HuH-7 (cell line): Measurements from ENCODE around the gene CIBAR2.

ENCODE experiments used
- DNase-seq: peaks from one replicate; pipeline ENCODE4 v3.0.0; 2011; ENCODE audit warnings: low spot score

Gene CIBAR2

DNA sequence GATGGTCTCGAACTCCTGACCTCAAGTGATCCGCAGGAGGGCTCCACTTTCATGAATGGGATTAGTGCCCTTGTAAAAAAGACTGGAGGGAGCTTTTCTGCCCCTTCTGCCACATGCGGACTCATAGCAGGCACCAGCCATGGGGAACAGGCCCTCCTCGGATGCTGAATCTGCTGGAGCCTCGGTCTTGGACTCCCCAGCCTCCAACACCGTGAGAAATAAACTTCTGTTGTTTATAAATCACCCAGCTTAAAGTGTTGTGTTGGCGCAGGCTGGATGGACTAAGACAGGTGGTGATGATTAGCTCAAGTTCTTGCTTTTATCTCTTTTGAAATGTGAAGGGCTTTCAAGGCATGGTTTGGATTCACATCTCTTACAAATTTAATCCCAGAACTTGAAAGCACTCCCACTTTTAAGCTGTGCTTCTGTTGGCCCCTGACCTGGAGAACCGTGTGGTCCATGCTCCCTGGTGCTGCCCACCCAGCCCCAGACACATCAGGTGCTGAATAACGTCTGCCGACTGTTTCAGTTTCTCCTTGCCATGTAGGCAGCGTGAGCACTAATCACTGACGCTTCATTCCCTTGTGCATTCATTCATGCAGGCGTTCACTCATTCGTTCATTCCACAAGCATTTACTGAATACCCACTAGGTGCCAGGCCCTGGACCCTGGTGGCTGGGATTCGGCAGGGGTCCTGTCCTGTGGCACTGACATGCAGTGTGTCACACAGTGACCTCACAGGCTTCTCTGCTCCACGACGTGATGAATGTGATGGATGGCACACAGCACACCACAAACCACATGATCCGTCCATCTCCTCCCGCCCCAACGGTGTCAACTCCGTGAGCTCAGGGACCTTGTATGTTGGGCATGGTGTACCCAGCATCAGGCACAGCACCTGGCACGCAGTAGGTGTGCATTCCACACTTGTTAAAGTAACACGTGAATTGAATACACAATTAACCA is 8.9 kb downstream of the CIBAR2 start:
- no peak for DNase-seq

DNA sequence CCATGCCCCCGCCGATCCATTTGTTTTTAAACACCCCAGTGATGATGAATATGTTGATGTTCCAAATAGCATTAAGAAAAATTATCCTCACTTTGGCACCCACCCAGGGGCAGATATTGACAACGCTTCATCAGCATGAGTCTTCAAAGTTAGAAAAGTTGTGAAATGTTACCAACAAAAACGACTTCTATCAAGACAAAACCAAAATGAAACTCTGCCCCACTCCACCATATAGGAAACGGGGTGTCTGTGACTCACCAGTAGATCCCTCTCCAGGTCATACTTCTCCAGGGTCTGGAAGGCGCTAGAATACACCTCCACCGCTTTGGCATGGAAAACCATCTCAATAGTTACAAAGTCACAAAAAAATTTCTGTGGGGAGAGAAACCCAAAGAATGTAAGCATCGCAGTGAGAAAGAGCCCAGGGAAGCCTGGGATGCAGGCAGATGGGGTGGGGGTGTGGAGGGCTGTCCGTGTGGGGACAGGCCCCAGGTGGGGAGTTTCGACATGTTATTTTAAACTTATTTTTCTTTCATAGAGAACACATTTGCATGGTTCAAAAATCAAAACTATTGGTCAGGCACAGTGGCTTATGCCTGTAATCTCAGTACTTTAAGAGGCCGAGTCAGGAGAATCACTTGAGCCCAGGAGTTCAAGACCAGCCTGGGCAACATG is 10.2 kb downstream of the CIBAR2 start:
- no peak for DNase-seq

DNA sequence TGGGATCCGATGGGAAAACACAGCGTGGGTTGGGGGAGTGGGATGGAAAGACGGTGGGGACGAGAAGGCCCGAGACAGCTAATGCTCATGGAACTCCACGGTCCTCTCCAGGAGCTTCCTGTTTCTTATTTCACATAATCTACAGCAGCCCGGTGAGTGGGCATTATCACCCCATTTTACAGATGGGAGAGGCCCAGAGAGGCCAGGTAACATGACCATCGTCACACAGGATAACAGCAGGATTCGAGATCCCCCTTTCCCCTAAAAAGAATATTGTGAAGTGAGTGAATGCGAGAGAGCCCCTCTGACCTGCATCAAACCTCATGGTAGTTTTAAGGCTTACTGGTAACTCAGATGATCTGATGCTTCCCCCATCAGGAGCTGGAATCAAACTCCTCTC is 12.0 kb downstream of the CIBAR2 start:
- DNase-seq, result no peak

DNA sequence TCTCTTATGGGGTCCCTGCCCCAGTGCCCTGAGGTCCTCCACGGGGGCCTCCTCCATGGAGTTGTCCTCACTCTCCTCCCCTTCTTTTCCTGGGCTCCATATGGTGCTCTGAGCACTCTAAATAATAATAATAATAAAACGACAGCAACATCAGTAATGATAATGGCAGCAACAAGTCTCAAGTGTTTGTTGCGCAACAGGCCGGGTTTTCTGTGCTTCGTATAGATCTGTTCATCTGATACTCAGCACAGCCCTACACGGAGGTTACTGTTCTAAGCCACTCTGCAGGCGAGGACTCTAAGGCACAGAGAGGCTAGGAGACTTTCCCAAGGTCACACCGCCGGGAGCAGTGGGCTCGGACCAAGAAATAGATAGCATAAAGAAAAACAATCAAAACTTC is 13.7 kb downstream of the CIBAR2 start:
- no peak for DNase-seq

DNA sequence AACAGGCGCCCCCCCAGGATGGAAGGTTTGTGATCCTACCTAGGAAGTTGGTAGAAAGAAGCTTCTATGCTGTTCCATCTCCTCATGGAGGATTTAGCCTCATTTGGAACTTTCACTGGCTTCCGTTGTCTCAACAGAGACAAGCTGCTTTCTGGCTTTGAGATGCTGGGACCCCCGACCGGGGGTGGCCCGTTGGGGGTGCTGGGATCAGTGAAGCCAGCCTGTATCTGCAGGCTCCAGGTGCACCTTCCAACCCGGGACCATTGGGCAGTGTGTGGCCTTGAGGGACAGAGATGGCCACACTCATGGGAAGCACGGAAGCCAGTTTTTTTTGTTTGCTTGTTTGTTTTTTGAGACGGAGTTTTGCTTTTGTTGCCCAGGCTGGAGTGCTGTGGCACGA is 15.4 kb downstream of the CIBAR2 start:
- no peak for DNase-seq

DNA sequence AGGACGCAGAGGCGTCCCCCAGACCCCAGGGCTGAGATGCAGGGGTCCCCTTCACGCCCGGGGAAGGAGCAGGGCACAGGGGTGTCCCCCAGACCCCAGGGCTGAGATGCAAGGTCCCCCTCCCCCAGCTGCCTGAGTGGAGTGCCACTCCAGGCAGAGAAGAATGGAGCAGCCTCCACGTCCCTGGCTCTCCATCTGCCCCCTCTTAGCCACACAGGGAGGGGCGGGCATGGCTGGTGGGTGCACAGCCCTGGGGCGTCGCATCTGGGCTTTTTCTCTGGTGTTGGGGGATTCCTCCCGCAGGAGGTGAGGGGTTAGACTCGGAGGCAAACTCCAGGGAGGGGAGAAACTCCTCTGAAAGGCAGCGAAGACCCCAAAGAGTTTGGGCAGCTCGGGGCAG is 17.5 kb downstream of the CIBAR2 start:
- DNase-seq, result no peak

DNA sequence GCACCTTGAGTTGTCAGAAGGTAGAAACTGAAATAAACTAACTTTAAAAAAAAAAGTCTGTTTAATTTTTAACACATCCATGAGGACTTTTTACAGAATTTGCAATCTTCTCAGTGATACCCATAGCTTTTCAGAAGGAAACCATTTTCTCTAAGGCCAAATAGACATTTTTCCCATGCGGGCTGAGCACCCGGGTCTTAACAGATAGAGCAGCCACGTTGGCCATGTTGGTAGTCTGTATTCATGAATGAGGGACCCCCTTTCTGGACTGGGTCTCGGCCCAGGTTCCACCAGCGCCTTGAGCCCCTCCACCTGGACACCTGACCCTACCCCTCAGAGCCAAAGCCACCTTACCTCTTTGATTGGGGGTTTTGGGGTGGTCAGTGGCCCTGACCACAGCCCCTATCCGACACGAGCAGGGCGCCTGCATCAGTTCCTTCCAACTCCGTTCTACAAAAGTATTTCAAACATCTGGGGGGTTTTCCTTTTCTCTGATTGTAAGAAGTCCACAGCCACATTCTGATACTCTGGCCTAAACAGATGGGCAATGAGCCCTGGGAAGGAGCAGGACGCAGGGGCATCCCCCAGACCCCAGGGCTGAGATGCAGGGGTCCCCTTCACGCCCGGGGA is 18.0 kb downstream of the CIBAR2 start:
- DNase-seq, result no peak

DNA sequence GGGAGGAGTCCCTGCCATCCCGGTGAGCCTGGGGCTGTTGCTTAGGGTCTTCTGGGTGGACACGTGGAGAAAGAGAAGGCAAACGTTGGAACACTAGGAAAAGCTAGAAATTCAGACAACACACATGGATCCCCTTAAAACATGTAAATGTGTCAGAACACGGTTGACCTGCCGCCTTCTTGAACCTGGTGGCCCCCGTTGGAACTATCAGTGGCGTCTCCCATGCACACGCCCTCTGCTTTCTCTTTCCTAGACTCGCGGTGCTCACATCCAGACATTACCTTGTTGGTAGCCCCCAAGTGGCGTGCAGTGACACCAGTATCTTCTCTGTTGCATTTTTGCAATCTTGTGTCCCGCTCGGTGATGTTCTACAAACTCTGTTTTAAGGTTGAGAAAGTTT is 18.6 kb downstream of the CIBAR2 start:
- DNase-seq, result no peak

DNA sequence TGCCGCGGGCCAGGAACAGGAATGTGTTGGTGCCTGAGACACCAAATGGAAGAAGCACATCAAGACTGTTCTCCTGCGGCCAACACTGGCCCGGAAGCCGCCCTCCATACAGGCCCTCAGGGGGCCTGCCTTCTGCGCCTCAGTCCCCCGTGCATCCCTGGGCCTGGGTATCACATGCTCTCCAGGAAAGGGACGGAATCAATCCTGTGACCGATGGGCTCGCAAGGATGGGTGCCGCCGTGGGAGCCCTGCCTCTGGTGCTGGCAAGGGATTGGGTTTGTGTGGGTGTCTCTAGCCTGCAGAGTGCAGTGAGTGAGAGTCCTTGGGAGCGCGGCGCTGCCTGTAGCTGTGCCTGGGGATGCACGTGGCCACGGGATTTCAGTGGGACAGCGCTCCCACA is 19.4 kb downstream of the CIBAR2 start:
- DNase-seq, result no peak

DNA sequence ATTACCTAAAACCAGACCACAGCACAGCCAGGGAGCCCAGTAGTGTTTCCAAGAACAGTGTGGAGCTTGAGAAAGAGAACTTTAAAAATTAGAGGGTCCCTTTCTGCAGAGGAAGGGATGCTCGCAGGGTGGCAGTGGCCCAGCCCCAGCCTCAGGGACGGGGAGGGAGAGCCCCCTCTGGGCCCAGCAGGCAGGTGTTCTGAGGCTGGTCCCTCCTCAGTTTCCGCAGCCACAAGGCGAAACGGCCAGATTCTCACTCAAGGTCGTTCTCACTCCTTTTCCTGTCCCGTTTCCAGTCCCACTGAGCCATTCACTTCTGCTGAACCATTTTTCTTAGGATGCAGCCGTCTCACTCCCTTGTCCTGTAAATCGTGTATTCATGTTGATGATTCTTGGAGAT is 20.0 kb downstream of the CIBAR2 start:
- DNase-seq, result no peak

DNA sequence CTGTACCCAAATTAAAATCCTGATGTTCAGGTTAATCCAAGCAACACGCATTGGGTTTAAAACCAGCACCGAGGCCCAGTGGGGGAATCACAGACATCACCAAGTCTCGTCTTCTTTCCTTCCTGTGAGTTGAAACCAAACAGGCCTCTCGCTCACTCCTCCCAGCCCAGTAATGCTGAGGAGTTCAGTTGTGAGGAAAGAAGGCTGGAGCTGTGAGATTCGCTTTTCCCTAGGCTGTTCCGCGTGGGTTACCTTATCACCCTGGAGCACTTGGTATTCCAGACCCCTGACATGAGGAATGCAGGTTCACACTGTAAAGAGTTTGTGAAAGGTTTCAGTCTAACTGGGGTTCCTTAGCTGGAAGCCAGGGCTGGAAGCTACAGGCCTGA is 20.8 kb downstream of the CIBAR2 start:
- no peak for DNase-seq

DNA sequence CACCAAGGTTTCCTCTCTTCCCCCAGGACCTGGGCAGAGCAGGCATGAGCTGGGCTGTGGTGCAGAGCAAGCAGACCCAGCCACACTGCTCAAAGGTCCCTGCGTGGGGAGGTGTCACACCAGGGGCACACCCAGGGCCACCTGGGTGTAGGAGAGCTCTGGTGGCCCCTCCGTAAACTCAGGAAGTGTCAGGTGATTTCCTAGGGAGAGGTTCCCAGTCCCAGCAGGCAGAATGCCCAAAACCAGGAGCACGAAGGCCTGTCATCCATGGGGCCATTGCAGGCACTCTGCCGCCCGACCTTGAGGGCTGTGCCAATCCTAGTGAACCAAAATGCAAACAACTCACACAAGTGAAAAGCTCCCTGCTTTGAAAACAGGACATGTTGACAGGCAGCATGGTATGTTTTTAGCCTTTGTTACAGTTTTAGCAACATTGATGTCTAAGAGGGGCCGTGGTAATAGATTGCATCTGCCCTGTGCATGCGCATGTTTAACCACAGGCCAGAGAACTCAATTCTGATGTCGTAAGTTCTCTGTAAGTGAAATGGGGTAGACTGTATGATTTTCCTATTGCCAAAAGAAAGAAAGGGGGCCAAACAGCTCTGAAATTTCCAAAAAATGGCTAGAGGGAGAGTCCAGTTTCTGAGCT is 21.3 kb downstream of the CIBAR2 start:
- no peak for DNase-seq

DNA sequence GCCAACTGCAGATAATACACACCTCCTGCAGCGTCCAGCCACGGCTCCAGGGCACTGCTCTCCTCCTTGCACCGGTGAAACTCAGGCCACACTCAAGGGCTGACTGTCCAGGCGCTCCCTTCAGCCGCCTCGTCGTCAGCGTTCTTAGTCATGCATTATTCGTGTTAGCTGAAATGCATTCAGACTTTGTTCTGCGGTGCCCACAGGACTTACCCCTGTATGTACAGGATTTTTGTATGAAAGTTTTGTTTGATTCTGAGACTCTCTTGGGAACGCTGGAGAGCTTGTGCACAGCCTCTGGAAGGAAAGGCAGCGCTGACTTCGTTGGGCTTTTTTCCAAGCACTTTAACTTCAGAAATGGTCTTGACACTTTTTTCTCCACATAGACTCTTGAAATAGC is 22.1 kb downstream of the CIBAR2 start:
- no peak for DNase-seq

DNA sequence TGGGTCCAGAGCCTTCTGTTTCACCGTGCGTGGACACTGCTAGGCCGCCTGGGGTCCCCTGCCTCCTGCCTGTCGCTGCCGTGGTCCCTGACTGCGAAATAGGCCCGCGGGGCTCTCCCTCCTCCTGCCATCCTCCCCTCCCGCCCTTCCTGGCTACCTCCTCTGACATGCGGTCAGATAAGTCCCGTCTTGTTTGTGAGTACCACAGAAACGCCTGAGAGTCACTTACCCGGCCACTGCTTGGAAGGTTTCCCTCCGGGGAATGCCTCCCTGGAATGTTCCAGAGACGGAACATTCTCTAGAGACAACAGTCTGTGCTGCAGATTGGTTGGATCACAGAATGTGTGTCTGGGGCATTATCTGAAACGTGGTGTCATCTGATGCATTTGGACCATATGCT is 22.7 kb downstream of the CIBAR2 start:
- no peak for DNase-seq

DNA sequence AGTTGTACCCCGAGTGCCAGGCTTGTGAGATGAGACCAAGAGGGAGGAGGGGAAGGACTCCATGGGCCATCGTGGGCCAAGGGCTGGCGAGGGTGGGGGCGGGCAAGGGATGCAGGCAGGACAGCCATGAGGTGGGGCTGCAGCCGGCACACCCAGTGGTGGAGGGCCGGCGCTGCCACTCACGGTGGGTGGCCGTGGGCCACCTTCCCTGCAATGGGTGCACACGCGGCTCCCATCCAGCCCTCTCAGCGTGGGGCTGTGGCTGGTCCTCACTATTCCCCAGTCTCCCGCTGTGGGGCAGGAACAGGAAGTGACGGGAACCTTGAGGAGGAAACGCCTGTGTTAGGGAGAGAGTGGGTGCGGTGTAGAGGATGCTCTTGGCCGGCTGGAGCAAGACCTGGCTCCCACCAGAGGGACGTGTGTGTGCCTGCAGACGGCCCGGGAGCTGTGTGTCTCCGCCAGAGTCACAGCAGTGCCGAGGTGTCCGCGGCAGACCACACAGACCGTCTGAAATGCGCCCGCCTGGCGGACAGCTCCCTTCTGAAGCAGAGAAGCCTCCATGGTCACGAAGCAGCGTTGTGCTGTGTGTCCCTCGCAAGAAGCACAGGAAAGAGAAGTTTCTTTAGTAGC is 23.6 kb downstream of the CIBAR2 start:
- no peak for DNase-seq

DNA sequence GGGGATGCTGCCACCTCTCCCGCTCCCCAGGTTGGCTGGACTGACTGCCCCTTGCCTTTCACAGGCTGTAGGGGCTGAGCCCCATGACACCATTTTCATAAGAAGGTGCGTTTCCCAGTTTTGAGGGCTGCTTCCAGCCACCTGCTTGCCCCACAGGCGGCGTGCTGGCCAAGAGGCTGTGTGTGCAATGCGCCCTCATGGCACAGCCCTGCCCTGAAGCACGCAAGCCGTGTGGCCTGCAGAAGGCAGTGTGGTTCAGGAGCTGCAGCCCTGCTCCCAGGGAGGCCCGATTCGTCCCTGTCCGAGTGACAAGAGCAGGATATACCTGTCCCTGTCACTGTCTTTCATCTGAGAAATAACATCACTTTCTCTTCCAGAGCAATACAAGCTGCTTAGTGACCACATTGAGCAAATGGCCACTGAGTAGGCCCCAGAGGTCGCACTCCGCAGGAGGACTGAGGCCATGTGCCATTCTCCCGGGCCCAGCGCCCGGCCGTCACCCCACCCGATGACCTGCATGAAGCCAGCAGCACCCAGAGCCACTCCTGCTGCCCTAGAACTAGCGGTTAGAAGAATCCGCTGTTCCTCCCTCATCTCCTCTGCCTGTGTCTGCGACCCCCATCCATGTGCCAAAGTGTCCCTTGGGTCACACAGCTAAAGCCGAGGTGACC is 24.2 kb downstream of the CIBAR2 start:
- DNase-seq, result no peak

DNA sequence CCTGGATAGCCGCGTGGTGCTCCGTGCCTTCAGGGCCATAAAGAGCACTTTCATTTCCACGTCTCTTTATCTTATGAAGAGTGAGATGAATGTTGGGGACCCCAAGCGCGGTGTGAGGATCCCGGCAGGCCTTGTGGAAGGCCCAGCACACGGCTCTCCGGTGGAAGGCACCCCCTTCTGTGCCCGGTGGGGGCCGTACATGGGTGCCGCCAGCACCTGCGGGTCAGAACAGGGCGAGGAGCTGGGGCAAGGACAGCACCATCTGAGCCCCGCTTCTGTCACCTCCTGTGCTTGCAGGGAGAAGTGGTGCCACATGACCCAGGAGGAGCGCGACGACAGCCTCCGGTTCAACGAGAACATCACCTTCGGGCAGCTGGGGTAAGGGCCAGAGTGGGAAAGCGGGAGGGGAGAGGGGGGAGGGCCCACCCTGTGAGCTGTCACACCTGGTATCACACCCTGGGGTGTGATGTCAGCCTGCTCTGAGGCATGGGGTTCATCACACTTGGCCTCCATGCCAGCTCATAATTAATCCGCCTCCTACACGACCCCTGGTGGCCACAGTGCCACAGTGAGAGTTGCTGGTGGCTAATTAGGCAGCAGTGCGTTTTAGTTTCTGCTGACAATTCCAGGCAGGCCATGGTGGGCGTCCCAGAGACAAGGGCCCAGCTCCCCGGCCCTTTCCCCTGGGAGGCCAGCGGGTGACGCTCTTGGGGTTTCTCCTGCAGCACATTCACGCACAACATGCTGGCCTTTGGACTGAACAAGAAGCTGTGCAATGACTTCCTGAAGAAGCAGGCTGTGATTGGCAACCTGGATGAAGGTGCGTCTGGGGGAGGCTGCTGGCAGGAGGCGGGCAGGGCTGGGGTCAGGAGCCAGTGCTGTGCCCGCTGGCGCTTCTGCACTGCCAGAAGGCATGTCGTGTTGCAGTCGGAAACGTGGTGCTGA is 25.7 kb downstream of the CIBAR2 start:
- peak; percentile 99 for DNase-seq

DNA sequence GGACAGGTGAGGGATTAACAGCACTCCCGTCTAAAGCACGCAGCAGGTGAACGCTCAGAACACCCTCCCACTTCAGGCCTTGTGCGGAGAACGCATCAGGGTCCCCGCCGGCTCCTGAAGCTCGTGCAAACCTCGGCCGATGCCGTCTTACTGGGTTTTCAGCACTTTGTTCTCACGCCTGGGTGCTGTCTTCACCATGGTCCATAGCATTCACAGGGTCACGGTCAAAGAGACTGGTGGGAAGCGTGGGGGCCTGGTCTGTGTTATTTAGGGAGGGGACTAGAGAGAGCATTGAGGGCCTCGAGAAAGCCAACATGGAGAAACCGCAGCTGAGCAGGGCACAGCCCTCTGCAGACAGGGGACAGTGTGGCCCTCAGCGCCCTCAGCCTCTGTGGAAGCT is 26.6 kb downstream of the CIBAR2 start:
- DNase-seq, result no peak

DNA sequence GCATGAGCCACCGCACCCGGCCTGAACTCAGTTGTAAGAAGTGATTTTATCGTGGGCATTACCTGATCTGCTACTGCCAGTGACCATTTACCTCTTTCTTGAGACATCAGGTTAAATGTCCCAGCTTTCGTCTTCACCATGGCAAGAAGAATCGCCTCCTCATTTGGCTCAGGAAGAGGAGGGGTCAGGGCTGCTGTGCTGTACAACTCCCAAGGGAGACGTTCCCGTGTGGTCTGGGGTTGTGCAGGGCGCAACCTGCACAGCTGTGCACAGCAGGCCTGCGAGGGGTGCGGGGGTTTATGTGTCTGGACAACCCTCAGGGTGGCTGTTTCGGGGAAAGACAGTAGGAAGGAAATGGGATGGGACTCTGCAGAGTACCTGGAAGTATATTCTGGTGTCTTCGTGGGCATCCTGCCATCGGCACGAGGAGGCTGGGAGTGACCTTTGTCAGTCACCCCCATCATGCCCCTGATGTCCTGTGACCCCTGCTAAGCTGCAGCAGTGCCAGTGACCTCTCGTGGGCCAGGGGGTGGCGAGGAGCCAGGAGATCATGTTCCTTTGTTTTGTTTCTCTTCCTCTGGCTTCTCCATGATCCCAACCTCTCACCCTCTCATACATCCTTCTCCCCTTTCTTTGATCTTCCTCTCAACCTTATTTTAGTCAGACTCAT is 27.3 kb downstream of the CIBAR2 start:
- no peak for DNase-seq
